Head of caudate nucleus (tissue), 42 donors: Measurements from ENCODE around the gene FABP6.
"Not testable (repeated sequence)": the region's sequence is repeated elsewhere in the genome, so short reads cannot be mapped to it uniquely, and the experiment has no call there.

ENCODE experiments used
- DNase-seq, 42 donors: peaks; one replicate each; pipeline versions ENCODE4 v3.0.0 to v3.0.0-alpha.2; 2020 to 2021; ENCODE audit warnings: mixed read lengths in 7 of 42
- intact Hi-C: fragments of 100-400 bp; cut with DNase I; formaldehyde crosslinking; loops from one replicate; pipeline ENCODE4 v1.15.0; 2022

Gene FABP6, protein sequence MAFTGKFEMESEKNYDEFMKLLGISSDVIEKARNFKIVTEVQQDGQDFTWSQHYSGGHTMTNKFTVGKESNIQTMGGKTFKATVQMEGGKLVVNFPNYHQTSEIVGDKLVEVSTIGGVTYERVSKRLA

GRCh38 chr5:160229190-160229742, at the start of gene FABP6:
FABP6 (plus strand) TSS chr5:160229506; CDS start chr5:160229558, 52 bp downstream.
- DNase-seq, result no peak
- intact Hi-C loops, result no loop called here

DNA sequence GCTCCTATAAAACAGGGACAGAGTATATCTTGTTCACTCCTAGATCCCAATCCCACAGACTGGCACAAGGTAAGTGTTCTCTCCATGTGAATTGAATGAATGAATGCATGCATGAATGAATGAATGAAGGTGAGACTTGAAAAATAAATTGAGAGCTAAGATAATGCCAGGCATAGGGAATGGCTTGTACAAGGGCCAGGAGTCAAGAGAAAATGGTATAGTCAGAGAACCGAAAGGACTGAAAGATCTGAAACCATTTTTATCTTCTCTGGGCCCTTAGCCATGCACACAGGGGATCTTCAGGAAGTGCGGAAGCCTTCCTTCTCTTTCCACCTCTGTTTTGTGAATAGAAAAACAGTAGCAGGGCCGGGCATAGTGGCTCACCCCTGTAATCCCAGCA, 48.4 kb upstream of the FABP6 start:
- intact Hi-C loops, result no loop called here
- DNase-seq, result no peak

- no peak for DNase-seq
- intact Hi-C loops, result no loop called here
These were observed 47.2 kb upstream of the FABP6 start for GRCh38 chr5:160181965-160182622.

DNA sequence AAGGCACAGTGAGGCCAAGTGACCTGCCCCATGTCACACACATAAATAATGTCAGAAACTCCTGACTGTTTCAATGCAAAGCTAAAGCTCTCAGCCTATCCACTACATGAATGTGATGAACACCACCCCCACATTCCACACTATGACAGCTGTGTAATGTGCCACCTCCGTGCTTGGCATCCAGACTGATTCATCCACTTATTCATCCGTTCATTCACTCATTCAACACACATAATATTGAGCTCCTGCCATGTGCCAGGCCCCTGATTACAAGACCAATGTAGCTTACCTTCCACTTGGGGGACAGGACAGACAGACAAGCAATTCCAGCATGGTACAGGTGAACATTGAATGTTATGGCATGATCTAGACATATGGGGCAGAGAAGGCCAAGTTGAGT, 46.2 kb upstream of the FABP6 start:
- DNase-seq, result peak in 37 of 42 donors; percentile 11 to 90 (median 55)
- intact Hi-C loops, result no loop called here

GRCh38 chr5:160185626-160186360, 43.5 kb upstream of the FABP6 start:
- intact Hi-C loops, result no loop called here
- no peak for DNase-seq

GRCh38 chr5:160186480-160186879, 42.8 kb upstream of the FABP6 start:
- DNase-seq, result no peak
- intact Hi-C loops, result no loop called here

GRCh38 chr5:160187091-160187490, 42.2 kb upstream of the FABP6 start:
- DNase-seq, result no peak
- intact Hi-C loops, result no loop called here

GRCh38 chr5:160188141-160189015, 40.9 kb upstream of the FABP6 start:
- peak in 17 of 42 donors; percentile 3 to 47 (median 19) for DNase-seq
- intact Hi-C loops, result no loop called here

DNA sequence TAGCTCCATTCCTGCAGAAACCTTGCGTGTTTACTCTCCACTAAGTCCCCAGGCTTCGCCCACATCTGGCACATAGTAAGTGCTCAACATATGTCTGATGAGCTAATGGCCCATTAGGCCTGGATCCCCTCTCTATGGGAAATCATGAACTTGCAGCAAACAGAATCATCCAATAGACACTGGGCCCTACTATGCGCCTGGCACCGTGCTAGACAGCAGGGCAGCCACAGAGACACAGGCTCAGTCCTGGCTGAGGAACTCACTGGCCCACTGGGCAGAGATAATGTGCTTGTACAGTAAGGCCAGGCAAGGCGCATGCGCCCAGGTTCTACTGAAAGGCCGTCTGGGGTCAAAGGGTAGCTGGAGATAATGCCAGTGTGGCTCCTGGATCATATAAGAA, 36.9 kb upstream of the FABP6 start:
- no peak for DNase-seq
- intact Hi-C loops, result loop anchor here (10.0 kb wide), 1 partner anchor 168 kb away; no protein-coding TSS in a partner anchor

GRCh38 chr5:160193076-160193475, 36.2 kb upstream of the FABP6 start:
- DNase-seq, result not testable (repeated sequence)
- intact Hi-C loops, result loop anchor here (10.0 kb wide), 1 partner anchor 168 kb away; no protein-coding TSS in a partner anchor

DNA sequence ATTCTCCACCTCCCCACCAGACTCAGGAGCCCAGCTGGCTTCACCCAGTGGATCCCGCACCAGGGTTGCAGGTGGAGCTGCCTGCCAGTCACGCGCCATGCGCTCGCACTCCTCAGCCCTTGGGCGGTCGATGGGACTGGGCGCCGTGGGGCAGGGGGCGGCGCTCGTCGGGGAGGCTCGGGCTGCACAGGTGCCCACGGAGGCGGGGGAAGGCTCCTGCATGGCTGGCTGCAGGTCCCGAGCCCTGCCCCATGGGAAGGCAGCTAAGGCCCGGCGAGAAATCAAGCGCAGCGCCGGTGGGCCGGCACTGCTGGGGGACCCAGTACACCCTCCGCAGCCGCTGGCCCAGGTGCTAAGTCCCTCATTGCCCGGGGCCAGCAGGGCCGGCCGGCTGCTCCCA, 35.5 kb upstream of the FABP6 start:
- intact Hi-C loops, result loop anchor here (10.0 kb wide), 1 partner anchor 169 kb away; no protein-coding TSS in a partner anchor

GRCh38 chr5:160197341-160198144, 31.8 kb upstream of the FABP6 start:
- intact Hi-C loops, result loop anchor here (5.0 to 10.0 kb wide), 2 partner anchors 150 to 173 kb away; no protein-coding TSS in a partner anchor
- DNase-seq, result no peak

More for the DNA sequence above, 35.5 kb upstream of the FABP6 start:
- DNase-seq, result not testable (repeated sequence)

DNA sequence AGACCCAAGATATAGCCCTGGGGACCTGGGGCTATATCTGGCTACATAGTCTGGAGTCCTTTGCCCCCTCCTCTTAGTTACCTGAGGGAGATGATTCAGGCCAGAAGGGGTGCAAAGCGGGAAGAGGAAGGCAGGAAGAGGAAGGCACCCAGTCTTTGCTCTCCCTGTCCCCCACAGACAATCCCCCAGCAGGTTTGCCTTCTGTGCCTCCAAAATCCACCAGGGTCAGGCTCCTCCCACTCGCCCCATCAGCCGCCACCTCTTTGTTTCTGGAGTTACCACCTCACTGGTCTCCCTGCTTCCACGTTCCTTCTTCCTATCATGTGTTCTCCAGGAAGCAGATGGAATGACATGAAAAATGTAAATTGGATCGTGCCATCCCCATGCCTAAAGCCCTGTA, 31.2 kb upstream of the FABP6 start:
- no peak for DNase-seq
- intact Hi-C loops, result loop anchor here (5.0 to 10.0 kb wide), 2 partner anchors 149 to 173 kb away; no protein-coding TSS in a partner anchor

GRCh38 chr5:160198841-160199409, 30.4 kb upstream of the FABP6 start:
- intact Hi-C loops, result loop anchor here (5.0 to 10.0 kb wide), 2 partner anchors 148 to 174 kb away; no protein-coding TSS in a partner anchor
- no peak for DNase-seq

- peak; percentile 17 to 93 (median 82) for DNase-seq
- intact Hi-C loops, result loop anchor here (5.0 to 10.0 kb wide), 2 partner anchors 148 to 175 kb away; no protein-coding TSS in a partner anchor
These were observed 29.8 kb upstream of the FABP6 start for GRCh38 chr5:160199410-160199911.

- DNase-seq, result no peak
- intact Hi-C loops, result no loop called here
These were observed 22.2 kb upstream of the FABP6 start for GRCh38 chr5:160207061-160207460.

DNA sequence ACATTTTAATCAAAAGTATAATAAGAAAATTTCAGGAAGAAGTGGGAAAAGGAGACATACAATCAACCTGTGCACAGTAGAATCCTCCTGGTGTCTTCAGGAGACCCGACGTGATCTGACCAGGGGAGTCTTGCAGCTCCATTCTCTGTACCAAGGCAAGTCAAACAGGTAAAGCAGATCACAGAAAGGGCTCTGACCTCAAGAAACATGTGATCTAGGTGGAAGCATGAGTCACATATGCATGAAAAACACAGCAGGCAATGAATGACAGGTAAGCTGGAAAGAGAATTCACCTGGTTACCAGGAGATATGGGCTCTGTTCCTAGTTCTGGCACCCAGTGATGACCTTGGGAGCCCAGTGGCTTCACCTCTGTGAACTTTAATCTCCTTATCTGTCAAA, 19.4 kb upstream of the FABP6 start:
- DNase-seq, result no peak
- intact Hi-C loops, result no loop called here
